H1 (cell line): ENCODE results near the gene ZNF747. TPM values are rescaled to one million over a fixed set of nuclear protein-coding genes. Genes with fewer than 3 reads are reported as not detected.
A peak's percentile ranks its signal among the peaks of the same experiment; 100 is the strongest.

Experiments
- CTCF ChIA-PET: fragments of 300-600 bp; sonication (Branson Sonifier 250); formaldehyde crosslinking; loops from one replicate; lab custom pipeline; 2021; ENCODE audit not compliant: partially characterized antibody; lab: Charles Lee
- POLR2A ChIA-PET: fragments of 300-600 bp; sonication (Branson Sonifier 250); formaldehyde crosslinking; loops from one replicate; lab custom pipeline; 2021; ENCODE audit warnings: inconsistent platforms; ENCODE audit not compliant: partially characterized antibody; lab: Charles Lee
- DNase-seq, 2 experiments: peaks; one replicate each; pipeline versions ENCODE4 v3.0.0 to v3.0.0-alpha.2; 2010 to 2022; ENCODE audit warnings: low spot score in 2 of 2, low read depth in 1 of 2, mixed read lengths in 1 of 2
- FAIRE-seq: peaks from 2 replicates; lab custom pipeline; 2011; peaks lifted over from hg19 to GRCh38; lab: Jason Lieb, UNC
- H2AFZ ChIP-seq: 2 replicates; pipeline ENCODE4 v1.8.1; 2012; ENCODE audit warnings: low read length, inconsistent platforms
- H2AK5ac ChIP-seq: 2 replicates; pipeline ENCODE4 v1.6.1; 2013; ENCODE audit warnings: low read depth, low read length
- H2BK120ac ChIP-seq: replicated peaks from 2 replicates; pipeline ENCODE3; 2013; ENCODE audit warnings: low read depth, low read length, inconsistent platforms
- H2BK12ac ChIP-seq: 2 replicates; pipeline ENCODE4 v1.6.1; 2013; ENCODE audit warnings: low read depth, low read length
- H2BK15ac ChIP-seq: 2 replicates; pipeline ENCODE4 v1.6.1; 2013; ENCODE audit warnings: low read length
- H2BK20ac ChIP-seq: 2 replicates; pipeline ENCODE4 v1.6.1; 2013; ENCODE audit warnings: low read length
- H2BK5ac ChIP-seq: 2 replicates; pipeline ENCODE4 v1.6.1; 2013; ENCODE audit warnings: low read depth, low read length
- H3K14ac ChIP-seq: 2 replicates; pipeline ENCODE4 v1.6.1; 2013; ENCODE audit warnings: inconsistent platforms; ENCODE audit not compliant: insufficient read length
- H3K18ac ChIP-seq: 2 replicates; pipeline ENCODE4 v1.6.1; 2013; ENCODE audit warnings: low read length; ENCODE audit errors: extremely low read depth
- H3K23ac ChIP-seq: 2 replicates; pipeline ENCODE4 v1.6.1; 2013; ENCODE audit warnings: inconsistent platforms; ENCODE audit not compliant: insufficient read length
- H3K23me2 ChIP-seq: 2 replicates; pipeline ENCODE4 v1.6.1; 2013; ENCODE audit warnings: low read depth, low read length
- H3K27ac ChIP-seq: 2 replicates; pipeline ENCODE4 v1.6.1; 2011; ENCODE audit warnings: low read depth, low read length, inconsistent platforms
- H3K27me3 ChIP-seq, 4 experiments: replicated peaks in 1 of 4; 1 replicate in 1 of 4; 2 replicates in 3 of 4; pipeline versions ENCODE4 v1.6.1 to v1.8.1; 2011 to 2013; ENCODE audit warnings: low read length in 3 of 4, mild to moderate bottlenecking in 3 of 4, inconsistent platforms in 2 of 4, mixed read lengths in 2 of 4, moderate library complexity in 1 of 4; ENCODE audit not compliant: control insufficient read depth in 3 of 4, insufficient read depth in 3 of 4; ENCODE audit errors: extremely low read depth in 1 of 4
- H3K36me3 ChIP-seq, 4 experiments: 2 replicates each; pipeline versions ENCODE4 v1.6.1 to v1.8.1; 2011 to 2013; ENCODE audit warnings: mild to moderate bottlenecking in 4 of 4, low read length in 3 of 4, moderate library complexity in 2 of 4, control low read depth in 1 of 4, inconsistent platforms in 1 of 4; ENCODE audit not compliant: insufficient read depth in 4 of 4, control insufficient read depth in 2 of 4
- H3K4ac ChIP-seq: replicated peaks from 2 replicates; pipeline ENCODE3; 2013; ENCODE audit warnings: low read length, low read depth, mixed read lengths, inconsistent platforms; ENCODE audit not compliant: insufficient read length
- H3K4me1 ChIP-seq, 4 experiments: replicated peaks in 1 of 4; 1 replicate in 1 of 4; 2 replicates in 3 of 4; pipeline versions ENCODE4 v1.6.1 to v1.8.1; 2011 to 2013; ENCODE audit warnings: low read length in 3 of 4, inconsistent platforms in 2 of 4, mixed read lengths in 1 of 4; ENCODE audit not compliant: insufficient read depth in 4 of 4, control insufficient read depth in 3 of 4
- H3K4me2 ChIP-seq, 2 experiments: 2 replicates each; pipeline versions ENCODE4 v1.6.1 to v1.8.1; 2011 to 2013; ENCODE audit warnings: low read depth in 2 of 2, low read length in 2 of 2, control low read depth in 1 of 2, inconsistent platforms in 1 of 2, mild to moderate bottlenecking in 1 of 2; ENCODE audit not compliant: insufficient read depth in 1 of 2
- H3K4me3 ChIP-seq, 4 experiments: fragments of 200-600, 300-600 bp in 1 of 4; sonication (generic), shearing (Covaris generic), sonication (Bioruptor Twin) in 1 of 4; 2 replicates each; pipeline versions ENCODE4 v1.5.1 to v1.8.1; 2011 to 2016; ENCODE audit warnings: low read length in 4 of 4, low read depth in 3 of 4, control low read depth in 2 of 4, inconsistent platforms in 2 of 4, mild to moderate bottlenecking in 2 of 4, mixed read lengths in 1 of 4, moderate library complexity in 1 of 4; ENCODE audit not compliant: insufficient read depth in 2 of 4; ENCODE audit errors: extremely low read depth in 1 of 4
- H3K56ac ChIP-seq: replicated peaks from 2 replicates; pipeline ENCODE3; 2013; ENCODE audit warnings: low read depth, mild to moderate bottlenecking, mixed read lengths, low read length, inconsistent platforms; ENCODE audit not compliant: insufficient read length
- H3K79me1 ChIP-seq: 2 replicates; pipeline ENCODE4 v1.6.1; 2013; ENCODE audit warnings: low read depth, low read length, control low read depth
- H3K79me2 ChIP-seq, 2 experiments: 2 replicates each; pipeline versions ENCODE4 v1.6.1 to v1.8.1; 2012 to 2013; ENCODE audit warnings: low read length in 2 of 2, mild to moderate bottlenecking in 2 of 2, inconsistent platforms in 1 of 2; ENCODE audit not compliant: insufficient read depth in 2 of 2, control insufficient read depth in 1 of 2
- H3K9ac ChIP-seq, 4 experiments: replicated peaks in 1 of 4; 1 replicate in 1 of 4; 2 replicates in 3 of 4; pipeline versions ENCODE4 v1.6.1 to v1.8.1; 2011 to 2013; ENCODE audit warnings: low read depth in 3 of 4, low read length in 3 of 4, control low read depth in 2 of 4, mild to moderate bottlenecking in 2 of 4, moderate library complexity in 2 of 4, inconsistent platforms in 1 of 4; ENCODE audit errors: extremely low read depth in 1 of 4
- H3K9me3 ChIP-seq, 2 experiments: 2 replicates each; pipeline versions ENCODE4 v1.6.1 to v1.8.1; 2012 to 2013; ENCODE audit warnings: mild to moderate bottlenecking in 2 of 2, moderate library complexity in 2 of 2, control low read depth in 1 of 2, inconsistent platforms in 1 of 2, low read depth in 1 of 2, low read length in 1 of 2, mixed read lengths in 1 of 2; ENCODE audit not compliant: insufficient read depth in 2 of 2
- H4K20me1 ChIP-seq, 2 experiments: replicated peaks in 1 of 2; 2 replicates each; pipeline versions ENCODE3 to v1.8.1; 2011 to 2013; ENCODE audit warnings: inconsistent platforms in 2 of 2, low read length in 2 of 2, mild to moderate bottlenecking in 1 of 2; ENCODE audit not compliant: insufficient read depth in 2 of 2, control insufficient read depth in 1 of 2
- H4K5ac ChIP-seq: 2 replicates; pipeline ENCODE4 v1.6.1; 2013; ENCODE audit warnings: low read length, low read depth, mixed read lengths, inconsistent platforms; ENCODE audit not compliant: insufficient read length
- H4K8ac ChIP-seq: 2 replicates; pipeline ENCODE4 v1.8.0; 2013; ENCODE audit warnings: mild to moderate bottlenecking, moderate library complexity, low read length, inconsistent platforms; ENCODE audit not compliant: insufficient read depth; ENCODE audit errors: extremely low read depth
- H4K91ac ChIP-seq: replicated peaks from 2 replicates; pipeline ENCODE3; 2013; ENCODE audit warnings: low read length, mixed read lengths, inconsistent platforms; ENCODE audit not compliant: insufficient read length
- ATF2 ChIP-seq: IDR thresholded peaks from 2 replicates; pipeline ENCODE4 v1.6.1; 2012; ENCODE audit warnings: low read length, inconsistent platforms
- HDAC6 ChIP-seq: IDR thresholded peaks from one replicate; pipeline ENCODE4 v1.7.1; 2012; ENCODE audit warnings: low read depth, mild to moderate bottlenecking, inconsistent platforms, low read length, moderate library complexity
- KDM1A ChIP-seq: fragments of 200-600, 300-600 bp; sonication (generic); IDR thresholded peaks from 2 replicates; pipeline ENCODE4 v1.7.1; 2016; ENCODE audit warnings: mild to moderate bottlenecking, low read length, borderline replicate concordance
- KDM4A ChIP-seq: IDR thresholded peaks from one replicate; pipeline ENCODE4 v1.7.1; 2012; ENCODE audit warnings: low read depth, mild to moderate bottlenecking, moderate library complexity, low read length, inconsistent platforms; ENCODE audit not compliant: severe bottlenecking
- NRF1 ChIP-seq: IDR thresholded peaks from 2 replicates; pipeline ENCODE4 v1.6.1; 2011; ENCODE audit warnings: mild to moderate bottlenecking, low read depth, low read length, improper control_type of control experiment
- SAP30 ChIP-seq: fragments of 300-600 bp; sonication (generic); IDR thresholded peaks from 2 replicates; pipeline ENCODE4 v1.7.1; 2012; ENCODE audit warnings: low read length, moderate library complexity, mild to moderate bottlenecking, inconsistent platforms; ENCODE audit not compliant: insufficient read depth, insufficient replicate concordance
- SIRT6 ChIP-seq: IDR thresholded peaks from one replicate; pipeline ENCODE4 v1.7.1; 2012; ENCODE audit warnings: low read length, inconsistent platforms
- SP4 ChIP-seq: IDR thresholded peaks from 2 replicates; pipeline ENCODE4 v1.6.1; 2012; ENCODE audit warnings: low read length, inconsistent platforms
- TCF12 ChIP-seq: IDR thresholded peaks from 2 replicates; pipeline ENCODE4 v1.6.1; 2011; ENCODE audit warnings: low read depth, mild to moderate bottlenecking, low read length
- USF2 ChIP-seq: IDR thresholded peaks from 2 replicates; pipeline ENCODE4 v1.6.1; 2011; ENCODE audit warnings: low read length, improper control_type of control experiment
- WGBS, 2 experiments: shearing (Covaris generic) in 1 of 2; methylation state at CpG; one replicate each; pipeline versions ENCODE4 v1.1.6 to v1.1.7; 2013 to 2015; ENCODE audit warnings: low lambda C conversion rate in 2 of 2, mixed read lengths in 2 of 2, inconsistent platforms in 1 of 2, low coverage in 1 of 2, missing lambda C conversion rate in 1 of 2; ENCODE audit not compliant: insufficient replicate concordance in 2 of 2, insufficient coverage in 1 of 2, insufficient read length in 1 of 2; ENCODE audit errors: extremely low coverage in 1 of 2, missing lambda C conversion rate in 1 of 2; 5-methylcytosine and 5-hydroxymethylcytosine counted together
- polyA plus RNA-seq, 7 experiments: library from polyadenylated mRNA; depleted of rRNA in 3 of 7; stranded (reverse) in 5 of 7; unstranded in 2 of 7; fragments of >200 nt in 5 of 7; fragments of 200-250 nt in 2 of 7; gene quantifications; 1 replicate in 5 of 7; 2 replicates in 1 of 7; 4 replicates in 1 of 7; pipeline versions ENCODE4 v1.2.1 to v1.2.3, GENCODE V29; 2011 to 2013; ENCODE audit warnings: missing spikeins in 2 of 7, mixed read lengths in 2 of 7
- total RNA-seq: library from RNA; stranded (reverse); fragmentation: NEBNext Ultra II Directional; extraction: Animal tissue kit (Norgen Biotek cat#: 25700); gene quantifications from 2 replicates; pipeline ENCODE4 v1.2.1, GENCODE V29; 2021

ZNF747 gene
- total and polyA plus RNA-seq, 2 of the 8 experiments (the other 6 are each of a cell fraction or from before 2014, with no cell fraction given) = 9.9 to 10.3 TPM

GRCh38 chr16:30535777-30536190, 1.1 kb upstream of the ZNF747 start:
- H3K27ac ChIP-seq = peak overlapping the region; percentile 94
- peak overlapping the region; percentile 61 to 85 (median 70); a peak in 7 of 8 replicates for H3K4me3 ChIP-seq
- H3K23me2 ChIP-seq = peaks cover 7% of the 10 kb centered on the region
- peak overlapping the region; percentile 30 for H2BK120ac ChIP-seq
- H3K79me1 ChIP-seq = no peaks in the 10 kb centered on the region; the same call in 1 of the 2 replicates
- ChIA-PET CTCF (interaction anchor here (0.7 to 4.4 kb wide), 28 partner anchors 11 to 1591 kb away, joined by 3 to 28 read pairs (median 5); partner anchors contain the start of genes DCTPP1 and ZNF764), POLR2A (interaction anchor here (0.8 to 5.3 kb wide), 25 partner anchors 8 to 181 kb away, joined by 3 to 121 read pairs (median 9); partner anchors contain the start of genes CD2BP2, DCTPP1, SEPHS2 and ZNF688)
- peak overlapping the region; percentile 95 for H3K18ac ChIP-seq
- no peak overlapping the region for H3K14ac ChIP-seq
- no peak overlapping the region for H3K23ac ChIP-seq
- H3K27me3 ChIP-seq = no peaks in the 10 kb centered on the region
- peaks cover 0 to 8% (median 3%) of the 10 kb centered on the region in 4 experiments; a peak in 3 of 7 replicates for H3K4me1 ChIP-seq
- H3K79me2 ChIP-seq = peaks cover 0 to 4% of the 10 kb centered on the region in 2 experiments; a peak in 1 of 4 replicates
- peak overlapping the region; percentile 25; the same call in 1 of the 2 replicates for H2AFZ ChIP-seq
- H2BK12ac ChIP-seq = peak overlapping the region; percentile 85; the same call in 1 of the 2 replicates
- peak; percentile 49 to 65 for DNase-seq
- H4K8ac ChIP-seq = no peak overlapping the region
- peaks cover 0 to 8% (median 0%) of the 10 kb centered on the region in 4 experiments; a peak in 2 of 8 replicates for H3K36me3 ChIP-seq
- peaks cover 0 to 1% of the 10 kb centered on the region in 2 experiments for H4K20me1 ChIP-seq
- FAIRE-seq = no peak
- H3K4ac ChIP-seq = peak overlapping the region; percentile 5
- peak overlapping the region; percentile 56 for H4K91ac ChIP-seq
- H2BK15ac ChIP-seq = peak overlapping the region; percentile 83; the same call in 1 of the 2 replicates
- no peak overlapping the region for H3K56ac ChIP-seq
- WGBS, 2 experiments = 23% methylated on average over 12 of the region's 12 CpGs; no CpG with 5 or more reads in 1 of the 2 experiments
- peak overlapping the region; percentile 35 to 94 (median 72); a peak in 6 of 7 replicates for H3K9ac ChIP-seq
- H2BK5ac ChIP-seq = peak overlapping the region; percentile 94
- H3K9me3 ChIP-seq = no peaks in the 10 kb centered on the region
- H2AK5ac ChIP-seq = no peak overlapping the region
- peak overlapping the region; percentile 62 for H2BK20ac ChIP-seq
- H4K5ac ChIP-seq = peak overlapping the region; percentile 84
- H3K4me2 ChIP-seq = peak overlapping the region; percentile 58 to 86
- TF ChIP-seq SIRT6 (no peak), HDAC6 (no peak), KDM1A (no peak), SP4 (no peak), KDM4A (no peak), NRF1 (no peak), SAP30 (peak; percentile 24), TCF12 (no peak), USF2 (no peak), ATF2 (no peak)
